EH (cell line): ENCODE data around the gene NOL9.
"Not testable (repeated sequence)": the region's sequence is repeated elsewhere in the genome, so short reads cannot be mapped to it uniquely, and the experiment has no call there.

Experiments
- DNase-seq: peaks from one replicate; pipeline ENCODE4 v3.0.0-alpha.2; 2015; ENCODE audit warnings: low read depth

The NOL9 gene

GRCh38 chr1:6503884-6504602, 50.3 kb downstream of the NOL9 start:
- DNase-seq = no peak

GRCh38 chr1:6502000-6502891, 52.1 kb downstream of the NOL9 start:
- no peak for DNase-seq

DNA sequence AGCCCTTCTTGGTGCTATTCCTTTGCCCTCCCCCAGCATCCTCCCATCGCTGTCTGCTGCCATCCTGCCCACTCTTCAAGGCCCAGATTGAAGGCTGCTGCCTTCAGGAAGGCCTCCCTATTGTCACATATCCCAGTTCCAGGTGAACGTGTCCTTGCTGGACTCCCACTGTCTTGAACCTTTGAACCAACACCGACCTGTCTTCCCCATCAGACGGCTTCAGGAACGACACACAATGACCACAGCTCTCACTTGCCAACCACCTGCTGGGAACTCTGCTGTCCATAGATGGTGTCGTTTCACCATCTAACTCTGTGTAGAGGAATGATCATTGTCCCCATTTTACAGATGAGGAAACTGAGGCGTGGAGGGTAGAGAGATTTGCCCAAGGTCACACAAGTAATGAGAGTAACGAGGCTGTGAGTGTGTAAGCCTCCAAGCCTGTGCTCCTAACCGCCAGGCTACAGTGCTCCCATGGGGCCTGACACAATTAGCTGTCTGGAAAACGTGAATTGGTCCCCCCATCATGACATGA, 53.0 kb downstream of the NOL9 start:
- no peak for DNase-seq

DNA sequence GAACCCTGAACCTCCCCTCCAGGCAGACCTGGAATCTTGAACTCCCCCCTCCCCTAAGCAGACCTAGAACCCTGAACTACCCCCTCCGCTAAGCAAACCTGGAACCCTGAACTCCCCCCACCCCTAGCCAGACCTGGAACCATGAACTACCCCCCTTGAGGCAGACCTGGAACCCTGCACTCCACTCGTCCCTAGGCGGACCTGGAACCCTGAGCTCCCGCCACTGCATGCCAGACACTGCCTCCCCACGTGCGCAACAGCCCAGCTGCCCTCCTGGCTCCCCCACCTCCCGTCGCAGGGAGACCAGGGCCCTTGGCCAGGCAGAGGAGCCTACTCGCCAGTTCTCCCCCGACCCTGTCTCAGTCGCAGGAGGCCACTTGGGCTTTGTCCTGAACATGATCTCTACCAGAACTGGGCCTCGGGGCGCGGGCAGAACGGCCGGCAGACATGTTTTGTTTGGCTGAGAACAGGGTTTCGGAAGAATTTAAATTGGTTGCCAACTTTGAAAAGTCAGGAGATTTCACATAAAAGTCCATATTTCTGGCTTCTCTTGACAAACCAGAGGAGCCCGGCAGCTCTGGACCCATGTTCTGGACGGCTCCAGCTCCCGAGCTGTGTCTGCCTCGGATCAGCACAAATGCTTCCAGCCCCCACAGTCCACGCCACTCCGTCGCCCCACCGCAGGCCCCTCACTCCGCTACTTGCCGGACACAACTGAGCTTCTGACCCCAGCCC, 53.6 kb downstream of the NOL9 start:
- peak; percentile 43 for DNase-seq

DNA sequence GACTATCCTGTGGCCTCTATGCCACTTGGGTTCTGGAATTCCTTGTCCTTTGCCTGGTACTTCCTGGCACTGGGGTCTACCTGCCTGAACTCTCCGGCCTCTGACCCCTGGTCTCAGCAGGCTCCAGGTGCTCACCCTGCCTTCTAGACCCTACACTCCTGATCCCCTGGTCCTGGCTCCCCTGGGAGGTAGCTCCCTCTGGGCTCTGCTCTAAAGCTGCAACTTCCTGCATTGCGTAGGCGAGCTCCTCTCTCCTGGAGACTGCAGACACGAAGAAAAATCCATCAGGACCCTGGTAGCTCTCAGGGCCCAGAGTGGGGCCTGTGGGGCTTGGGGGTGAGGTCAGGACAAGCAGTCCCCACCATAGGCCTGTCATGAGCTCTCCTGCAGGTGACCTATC, 55.0 kb downstream of the NOL9 start:
- no peak for DNase-seq

- DNase-seq = no peak
Observed at GRCh38 chr1:6498576-6499111, 55.7 kb downstream of the NOL9 start.

DNA sequence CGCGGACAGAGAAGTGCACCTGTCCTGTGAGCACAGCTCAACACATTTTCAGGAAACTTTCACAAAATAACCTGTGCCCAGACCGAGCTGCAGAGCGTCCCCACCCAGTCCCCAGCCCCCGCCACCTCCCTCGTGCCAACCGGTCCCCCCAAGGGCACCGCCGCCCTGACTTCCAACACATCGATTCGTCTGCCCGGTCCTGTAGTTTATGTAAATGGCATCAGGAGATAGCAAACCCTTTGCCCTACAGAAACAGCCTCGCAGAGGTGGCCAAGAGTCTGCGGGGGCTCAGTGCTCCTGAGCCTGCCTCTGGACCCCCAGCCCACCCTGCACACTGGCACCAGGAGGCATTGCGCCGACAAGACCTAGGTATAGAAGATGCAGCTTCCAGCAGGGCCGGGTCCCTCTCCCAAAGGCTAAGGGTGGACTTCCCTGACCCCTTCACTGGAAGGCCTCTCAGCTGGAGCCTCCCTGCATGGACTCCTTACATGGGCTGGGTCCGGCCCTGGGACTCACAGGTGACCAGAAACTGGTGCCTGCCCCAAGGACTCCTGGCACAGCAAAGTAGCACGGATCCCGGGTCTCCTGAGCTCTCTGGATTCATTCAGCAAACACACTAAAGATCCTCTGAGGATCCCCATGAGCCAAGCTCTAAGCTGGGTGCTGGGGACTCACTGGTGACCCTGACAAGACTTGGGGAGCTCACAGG, 56.3 kb downstream of the NOL9 start:
- DNase-seq = no peak

- peak; percentile 69 for DNase-seq
Observed at GRCh38 chr1:6497215-6497866, 57.0 kb downstream of the NOL9 start.

DNA sequence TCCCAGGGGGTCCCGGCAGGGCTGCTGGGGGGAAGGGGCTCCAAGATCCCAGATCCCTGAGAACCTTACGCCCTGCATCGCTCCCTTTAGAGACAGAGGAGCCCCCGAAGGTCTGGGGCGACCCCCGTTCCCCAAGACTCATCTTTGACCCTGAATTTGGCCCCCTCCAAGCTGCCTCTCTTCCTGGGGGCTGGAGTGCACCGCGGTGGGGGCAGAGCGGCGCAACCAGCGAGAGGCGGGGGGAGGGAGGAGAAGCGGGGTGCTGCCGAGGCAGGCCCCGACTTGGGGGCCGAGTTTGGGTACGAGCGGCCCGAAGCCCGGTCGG, 57.5 kb downstream of the NOL9 start:
- DNase-seq = no peak

- no peak for DNase-seq
Observed at GRCh38 chr1:6496365-6496721, 58.0 kb downstream of the NOL9 start.

- DNase-seq = no peak
Observed at GRCh38 chr1:6495540-6496364, 58.6 kb downstream of the NOL9 start.

- DNase-seq = no peak
Observed at GRCh38 chr1:6495041-6495441, 59.3 kb downstream of the NOL9 start.

- DNase-seq = no peak
Observed at GRCh38 chr1:6494627-6495026, 59.7 kb downstream of the NOL9 start.

GRCh38 chr1:6493834-6494223, 60.5 kb downstream of the NOL9 start:
- DNase-seq = not testable (repeated sequence)

GRCh38 chr1:6491966-6492365, 62.3 kb downstream of the NOL9 start:
- no peak for DNase-seq

DNA sequence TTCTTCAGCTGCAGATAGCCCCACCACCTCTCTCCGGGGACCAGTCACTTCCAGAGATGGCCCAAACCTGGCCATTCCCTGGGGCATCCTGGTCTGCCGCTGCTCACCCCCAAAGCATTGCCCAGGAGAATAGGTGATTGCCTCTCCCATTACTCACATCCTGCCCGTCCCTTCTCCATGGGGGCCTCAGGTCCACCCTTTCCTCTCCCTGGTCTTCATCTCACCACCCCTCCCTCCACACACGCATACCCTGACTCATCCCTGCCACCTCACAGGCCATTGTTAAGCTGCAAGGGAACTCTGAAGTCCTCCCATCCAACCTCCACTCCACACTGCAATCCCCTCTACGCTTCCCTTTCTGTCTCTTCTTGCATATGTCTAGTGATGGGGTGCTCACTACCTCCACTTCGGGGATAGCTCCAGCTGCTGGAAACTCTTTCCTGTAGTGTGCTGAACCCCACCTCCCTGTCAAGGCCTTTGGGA, 62.8 kb downstream of the NOL9 start, which contains the start of gene PLEKHG5:
Gene PLEKHG5 (minus strand): TSS at position 188 of the 483 bp plus-strand sequence. CDS start 14,096 bp downstream, outside the sequence.
- DNase-seq = peak; percentile 81

GRCh38 chr1:6491081-6491449, 63.2 kb downstream of the NOL9 start:
- no peak for DNase-seq

GRCh38 chr1:6490181-6491080, 63.9 kb downstream of the NOL9 start:
- DNase-seq = peak; percentile 69

- peak; percentile 73 for DNase-seq
Observed at GRCh38 chr1:6489799-6490180, 64.5 kb downstream of the NOL9 start.
